GM18873 (cell line): ENCODE results near the gene SSC4D.

Source experiments
- ATAC-seq: cut with Tn5 transposase; IDR thresholded peaks from one replicate; pipeline ENCODE4 v1.9.1; 2021; ENCODE audit warnings: mild to moderate bottlenecking, moderate library complexity, moderate number of reproducible peaks; ENCODE audit not compliant: unreplicated experiment, low FRiP score

SSC4D gene

DNA sequence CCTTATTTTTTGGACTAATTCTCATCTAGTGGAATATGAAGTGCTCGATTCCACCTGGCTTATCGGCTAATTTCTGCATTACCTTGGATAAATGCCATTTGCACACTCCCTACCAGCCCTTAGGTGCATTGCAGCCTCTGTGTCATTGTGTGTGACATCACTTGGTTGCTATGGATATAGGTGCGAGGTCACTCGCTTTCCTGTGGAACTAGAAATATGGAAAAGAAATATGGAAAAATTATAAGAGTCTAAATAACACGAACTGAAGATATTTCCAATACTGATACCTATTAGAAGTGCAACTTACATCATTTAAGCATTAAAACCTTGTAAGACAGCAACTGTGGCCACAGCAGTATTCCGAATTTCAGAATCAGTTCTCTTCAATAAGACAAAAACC lies 52.7 kb downstream of the SSC4D start:
- no peak for ATAC-seq

- ATAC-seq, result no peak
These were observed 53.4 kb downstream of the SSC4D start for GRCh38 chr7:76356115-76356514.

DNA sequence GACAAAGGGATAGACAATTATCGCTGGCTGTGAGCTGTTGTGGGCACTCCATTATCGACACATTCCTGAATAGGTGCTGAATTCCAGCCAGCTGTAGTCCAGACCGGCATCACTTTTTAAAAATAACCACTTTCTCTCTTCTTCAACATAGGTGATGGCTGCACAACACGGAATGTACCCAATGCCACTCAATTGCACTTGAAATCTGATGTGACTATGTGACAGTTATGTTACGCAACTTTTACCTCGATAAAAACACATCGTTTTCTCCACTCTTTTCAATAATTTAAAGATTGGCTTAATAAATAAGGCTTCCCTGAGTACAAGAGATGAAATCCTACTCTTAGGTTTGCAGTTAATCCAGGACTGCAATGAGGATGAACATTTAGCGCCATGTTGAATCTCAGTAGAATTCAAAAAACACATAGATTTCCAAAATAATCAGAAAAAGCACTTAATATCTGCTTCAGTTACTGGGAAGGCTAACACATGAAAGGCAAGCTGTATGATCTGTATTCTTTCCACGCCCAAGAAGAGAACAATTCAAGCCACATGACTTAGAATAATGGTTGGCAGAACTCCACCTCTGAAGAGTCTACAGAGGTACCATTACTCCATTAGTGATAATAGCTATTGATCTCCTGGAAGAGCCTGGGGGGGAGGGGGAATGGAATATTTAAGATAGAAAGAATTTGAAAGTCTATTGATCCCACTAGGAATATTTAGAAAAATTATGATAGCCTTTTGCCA lies 54.3 kb downstream of the SSC4D start:
- no peak for ATAC-seq

DNA sequence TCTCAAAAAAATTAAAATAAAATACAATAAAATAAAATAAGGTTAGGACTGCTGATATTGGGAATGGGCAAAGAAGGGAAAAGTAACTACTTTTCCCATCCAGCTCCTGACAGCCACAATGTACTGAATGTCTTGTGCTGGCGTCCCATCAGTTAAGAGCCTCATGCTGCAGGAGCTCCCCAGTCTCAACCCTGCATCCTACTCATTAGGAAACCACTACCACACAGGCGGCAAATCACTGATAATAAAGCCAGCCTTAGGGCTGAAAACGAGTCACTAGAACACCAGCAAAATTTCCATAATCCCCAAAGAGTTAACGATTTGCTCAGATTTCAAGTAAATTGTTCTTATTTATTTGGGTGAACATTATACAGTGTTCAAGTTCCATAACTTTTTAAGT lies 55.0 kb downstream of the SSC4D start:
- ATAC-seq, result no peak

DNA sequence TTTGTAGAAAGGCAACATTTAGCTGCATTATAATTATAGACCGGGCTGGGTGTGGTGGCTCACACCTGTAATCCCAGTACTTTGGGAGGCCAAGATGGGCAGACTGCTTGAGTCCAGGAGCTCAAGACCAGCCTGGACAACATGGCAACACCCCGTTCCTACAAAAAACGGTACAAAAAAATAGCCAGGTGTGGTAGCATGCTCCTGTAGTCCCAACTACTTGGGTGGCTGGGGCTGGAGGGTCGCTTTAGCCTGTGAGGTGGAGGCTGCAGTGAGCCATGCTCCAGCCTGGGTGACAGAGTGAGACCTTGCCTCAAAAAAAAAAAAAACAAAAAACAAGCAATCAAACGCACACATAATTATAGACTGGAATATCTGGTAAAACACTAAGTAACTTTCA lies 55.8 kb downstream of the SSC4D start:
- ATAC-seq, result no peak

DNA sequence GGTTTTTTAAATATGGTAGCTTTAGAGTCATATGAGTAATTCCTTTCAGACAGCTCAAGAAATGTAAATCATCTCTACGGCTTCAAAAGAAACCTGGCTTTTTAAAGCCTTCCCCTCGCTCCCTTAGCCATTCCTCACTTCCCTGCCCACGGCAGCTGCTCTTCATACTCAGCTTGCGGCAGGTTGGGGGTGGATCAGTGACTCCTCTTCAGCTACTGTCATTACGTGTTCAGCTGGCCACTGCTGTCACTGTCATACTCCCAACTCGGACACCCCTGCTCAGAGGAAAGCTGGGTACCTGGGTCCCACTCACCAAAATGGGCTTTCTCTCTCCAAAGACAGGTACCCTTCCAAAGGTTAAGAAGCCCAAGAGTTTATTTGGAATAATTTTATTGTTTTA lies 57.3 kb downstream of the SSC4D start:
- ATAC-seq, result no peak

GRCh38 chr7:76351372-76351771 lies 58.1 kb downstream of the SSC4D start:
- no peak for ATAC-seq

GRCh38 chr7:76349313-76349885 lies 60.1 kb downstream of the SSC4D start:
- no peak for ATAC-seq

DNA sequence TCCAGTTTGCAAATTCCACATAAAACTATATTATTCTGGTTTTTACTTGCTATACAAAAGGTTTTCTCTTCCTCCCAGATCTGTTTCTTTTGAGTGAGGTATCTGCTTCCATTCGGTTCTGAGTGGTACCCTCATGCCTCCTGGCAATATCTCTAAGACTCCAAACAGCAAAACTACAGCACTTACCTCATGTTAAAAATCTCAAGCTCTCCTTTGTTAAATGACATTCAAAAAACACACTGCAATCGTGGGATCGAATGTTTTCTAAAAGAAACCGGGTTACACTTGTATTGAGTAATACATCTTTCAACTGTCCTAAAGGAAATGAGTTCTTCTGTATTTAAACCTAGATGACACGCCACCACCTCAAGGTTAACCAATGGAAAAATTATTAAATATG lies 61.8 kb downstream of the SSC4D start:
- no peak for ATAC-seq

DNA sequence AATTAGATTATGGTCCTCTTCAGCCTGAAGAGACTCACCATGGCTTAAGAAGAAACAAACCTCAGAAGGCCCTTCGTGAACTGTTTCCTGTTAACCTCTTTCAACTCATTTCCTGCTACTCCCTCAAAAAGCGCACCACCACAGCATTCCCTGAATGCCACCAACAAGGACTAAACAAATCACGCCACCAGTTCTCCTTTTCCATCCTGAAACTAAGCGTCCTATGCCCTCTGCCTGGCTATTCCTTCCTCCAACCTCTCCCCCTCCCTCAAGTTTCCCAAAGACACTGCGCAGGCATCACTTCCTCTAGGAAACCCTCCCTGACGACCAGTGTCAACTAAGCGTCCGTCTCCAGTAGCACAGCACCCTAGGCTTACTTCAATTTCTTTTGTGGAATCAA lies 62.7 kb downstream of the SSC4D start:
- ATAC-seq, result no peak

GRCh38 chr7:76346097-76346496 lies 63.4 kb downstream of the SSC4D start:
- ATAC-seq, result no peak

DNA sequence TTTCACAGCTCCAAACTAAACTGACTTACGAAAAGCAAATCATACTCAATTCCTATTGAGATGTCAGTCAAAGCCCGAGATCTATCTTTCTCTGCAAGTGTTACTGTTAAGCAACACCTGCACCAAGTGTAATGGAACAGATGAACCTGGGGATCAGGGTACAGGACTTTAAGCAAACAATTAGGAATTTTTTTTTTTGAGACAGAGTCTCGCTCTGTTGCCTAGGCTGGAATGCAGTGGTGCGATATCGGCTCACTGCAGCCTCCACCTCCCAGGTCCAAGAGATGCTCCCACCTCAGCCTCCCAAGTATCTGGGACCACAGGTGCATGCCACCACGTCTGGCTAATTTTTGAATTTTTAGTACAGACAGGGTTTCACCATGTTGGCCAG lies 65.6 kb downstream of the SSC4D start:
- ATAC-seq, result no peak

DNA sequence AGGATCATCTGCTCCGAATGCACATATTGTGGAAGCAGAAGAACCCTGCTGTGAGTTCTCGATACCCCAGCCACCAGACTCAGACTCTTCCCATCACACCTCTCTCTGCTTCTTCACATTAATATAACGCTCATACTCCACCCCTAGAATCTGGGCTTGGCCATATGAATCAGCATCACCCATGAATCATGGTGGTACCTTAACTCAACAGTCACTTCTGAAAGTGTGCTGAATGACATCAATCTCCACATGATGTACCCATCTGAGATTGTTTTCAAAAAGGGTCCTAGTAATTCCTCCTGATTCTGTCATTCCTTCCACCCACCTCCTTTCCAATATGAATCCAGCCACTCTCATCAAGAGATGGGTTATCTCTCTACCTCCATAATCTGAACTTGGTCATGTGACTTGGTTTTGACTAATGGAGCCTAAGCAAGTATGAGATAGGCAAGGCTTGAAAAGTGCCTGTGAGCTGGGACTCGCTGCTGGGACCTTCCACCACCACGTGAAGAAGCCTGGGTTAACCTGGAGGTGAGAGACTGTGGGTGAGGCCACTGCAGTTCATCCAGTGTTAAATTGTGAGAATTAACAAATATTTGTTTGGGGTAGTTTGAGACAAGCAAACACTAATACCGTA lies 66.1 kb downstream of the SSC4D start:
- no peak for ATAC-seq

GRCh38 chr7:76342222-76342621 lies 67.3 kb downstream of the SSC4D start:
- ATAC-seq, result no peak

GRCh38 chr7:76340617-76341131 lies 68.8 kb downstream of the SSC4D start:
- no peak for ATAC-seq
